HG03066 (cell line): ENCODE results near the gene SLC9A8.

ENCODE experiments used
- ATAC-seq: cut with Tn5 transposase; IDR thresholded peaks from one replicate; pipeline ENCODE4 v1.9.1; 2021; ENCODE audit warnings: low read depth; ENCODE audit not compliant: unreplicated experiment

SLC9A8 gene

DNA sequence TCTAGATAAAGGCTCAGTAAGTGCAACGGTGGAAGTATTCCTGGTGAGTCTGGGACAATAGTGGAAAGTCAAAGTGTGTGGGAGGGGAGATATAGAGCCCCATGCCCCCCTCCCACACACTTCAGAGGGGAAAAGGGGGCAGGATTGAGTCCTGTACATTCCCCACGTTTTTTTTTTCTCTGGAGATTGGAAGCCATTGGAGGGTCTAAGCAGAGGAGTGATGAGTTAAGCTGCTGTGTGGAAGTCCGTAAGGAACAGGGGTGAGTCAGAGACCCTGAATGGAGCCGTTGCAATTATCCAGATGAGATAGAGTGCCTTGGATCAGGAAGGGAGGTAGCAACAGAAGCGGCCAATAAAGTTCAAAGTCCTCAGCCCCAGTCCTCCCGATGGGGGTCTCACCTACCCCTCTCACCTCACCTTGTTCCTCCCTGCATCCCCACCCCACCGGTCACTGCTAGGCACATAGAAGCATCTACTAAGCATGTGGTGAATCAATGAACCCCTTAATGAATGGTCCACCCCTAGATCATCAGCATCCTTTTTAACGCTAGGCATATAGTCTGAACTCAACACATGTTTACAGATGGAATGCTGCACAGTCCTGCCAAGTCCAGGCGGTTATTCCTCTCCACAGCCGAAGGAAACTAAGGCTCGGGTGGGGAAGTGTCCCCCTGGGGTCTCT lies 662 bp upstream of the SLC9A8 start:
- ATAC-seq: no peak

GRCh38 chr20:49813305-49813974 lies 812 bp downstream of the SLC9A8 start:
- ATAC-seq: no peak

DNA sequence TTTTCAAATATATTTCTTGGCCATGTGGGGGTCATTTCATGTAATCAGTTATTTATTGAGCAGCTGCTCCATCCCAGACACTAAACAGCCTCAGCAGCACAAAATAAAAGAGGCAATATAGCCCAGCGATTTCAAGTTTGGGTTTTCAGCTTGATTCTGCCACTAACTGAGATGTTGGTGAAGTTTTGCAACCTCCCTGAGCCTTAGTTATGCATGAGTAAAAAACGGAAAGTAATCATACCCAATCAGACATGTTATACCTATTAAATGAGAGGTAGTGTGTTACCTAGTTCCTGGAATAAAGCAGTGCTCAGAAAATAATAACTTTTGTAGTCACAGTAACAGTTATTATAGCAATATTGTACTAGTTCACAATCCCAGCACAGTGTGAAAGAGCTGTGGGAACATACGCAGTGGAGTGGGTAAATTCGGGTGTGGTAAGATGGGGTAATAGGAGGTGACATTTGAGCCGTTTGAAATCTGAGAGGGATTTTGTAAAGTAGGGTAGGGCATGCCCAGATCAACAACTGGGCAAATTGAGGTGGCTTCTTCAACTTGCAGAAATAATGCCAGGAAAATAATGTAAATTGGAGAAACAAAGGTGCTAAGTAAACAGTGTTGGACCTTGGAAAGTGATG lies 1.5 kb downstream of the SLC9A8 start:
- no peak for ATAC-seq

DNA sequence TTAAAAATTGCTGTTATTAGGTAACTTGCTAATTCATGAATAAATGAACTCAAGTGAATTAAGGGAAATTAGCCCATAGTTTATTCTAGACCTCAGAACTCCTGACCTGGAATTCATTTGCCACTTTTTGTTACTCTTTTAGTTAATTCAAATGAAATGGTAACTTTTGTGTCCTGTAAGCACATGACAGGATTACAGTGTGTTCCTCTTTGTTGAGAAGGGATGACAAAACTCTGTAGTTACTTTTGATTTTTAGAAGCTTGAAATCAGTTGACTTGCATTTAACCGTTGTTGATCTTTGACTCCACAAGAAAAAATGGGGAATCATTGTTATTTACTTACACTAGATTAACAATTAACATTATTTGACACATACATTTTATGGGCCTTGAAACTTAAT lies 6.2 kb downstream of the SLC9A8 start:
- no peak for ATAC-seq

DNA sequence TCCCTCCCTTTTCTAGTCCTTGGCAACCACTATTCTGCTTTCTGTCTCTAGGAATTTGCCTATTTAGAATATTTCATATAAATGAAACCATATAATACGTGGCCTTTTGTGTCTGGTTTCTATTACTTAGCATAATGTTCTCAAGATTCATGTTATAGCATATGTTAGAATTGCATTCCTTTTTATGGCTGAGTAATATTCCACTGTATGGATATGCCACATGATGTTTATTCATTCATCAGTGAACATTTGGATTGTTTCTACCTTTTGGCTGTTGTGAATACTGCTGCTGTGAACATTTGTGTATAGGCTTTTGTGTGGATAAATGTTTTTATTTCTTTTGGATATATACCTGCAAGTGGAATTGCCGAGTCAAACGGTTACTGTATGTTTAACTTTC lies 7.1 kb downstream of the SLC9A8 start:
- no peak for ATAC-seq

DNA sequence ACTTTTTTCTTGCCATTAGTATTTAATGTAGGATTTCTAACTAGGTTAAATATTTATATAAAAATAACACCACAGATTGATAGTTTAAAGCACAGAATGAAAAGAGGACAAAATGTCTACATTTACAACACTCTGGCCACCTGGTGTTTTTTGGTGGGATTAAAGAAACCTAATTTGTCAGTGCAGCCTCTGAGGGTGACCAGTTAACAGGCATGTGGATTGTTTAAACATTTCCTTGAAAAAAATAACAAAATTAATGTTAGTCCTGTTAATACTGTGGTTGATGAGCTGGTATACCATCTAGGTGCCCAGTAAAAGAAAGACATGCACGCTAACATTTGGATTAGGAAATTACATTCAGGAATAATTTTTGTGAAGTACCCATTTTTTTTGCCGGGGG lies 8.8 kb downstream of the SLC9A8 start:
- ATAC-seq: no peak

- ATAC-seq: no peak
These were observed 9.3 kb downstream of the SLC9A8 start for GRCh38 chr20:49821870-49822331.

- ATAC-seq: no peak
These were observed 10.7 kb downstream of the SLC9A8 start for GRCh38 chr20:49823152-49823847.

GRCh38 chr20:49824206-49824605 lies 11.6 kb downstream of the SLC9A8 start:
- no peak for ATAC-seq

- ATAC-seq: no peak
These were observed 12.9 kb downstream of the SLC9A8 start for GRCh38 chr20:49825521-49826033.

GRCh38 chr20:49831022-49831769 lies 18.6 kb downstream of the SLC9A8 start:
- ATAC-seq: no peak

GRCh38 chr20:49831770-49832631 lies 19.4 kb downstream of the SLC9A8 start:
- no peak for ATAC-seq

DNA sequence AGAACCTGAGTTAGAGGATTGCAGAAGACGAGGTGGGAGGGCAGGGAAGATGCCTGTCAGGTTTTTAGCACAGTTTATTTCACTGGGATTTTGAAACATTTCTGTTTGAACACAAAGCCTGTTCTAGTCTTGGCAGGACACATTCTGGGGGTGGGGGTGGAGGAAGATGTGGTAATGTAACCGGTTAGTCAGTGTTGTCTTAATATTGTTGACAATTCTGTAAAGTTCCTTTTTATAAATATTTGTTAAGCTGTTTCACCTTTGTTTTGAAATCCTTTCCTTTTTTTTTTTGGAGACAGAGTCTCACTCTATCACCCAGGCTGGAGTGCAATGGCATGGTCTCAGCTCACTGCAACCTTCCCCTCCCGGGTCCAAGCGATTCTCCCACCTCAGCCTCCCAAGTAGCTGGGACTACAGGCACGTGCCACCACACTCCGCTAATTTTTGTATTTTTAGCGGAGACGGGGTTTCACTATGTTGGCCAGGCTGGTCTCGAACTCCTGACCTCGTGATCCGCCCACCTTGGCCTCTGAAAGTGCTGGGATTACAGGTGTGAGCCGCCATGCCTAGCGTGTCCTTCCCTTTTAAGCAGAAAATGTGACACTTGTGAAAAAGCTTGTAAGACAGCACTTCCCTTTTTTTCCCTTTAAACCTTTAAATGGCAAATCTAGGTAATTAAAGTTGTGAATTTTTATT lies 20.2 kb downstream of the SLC9A8 start:
- no peak for ATAC-seq

DNA sequence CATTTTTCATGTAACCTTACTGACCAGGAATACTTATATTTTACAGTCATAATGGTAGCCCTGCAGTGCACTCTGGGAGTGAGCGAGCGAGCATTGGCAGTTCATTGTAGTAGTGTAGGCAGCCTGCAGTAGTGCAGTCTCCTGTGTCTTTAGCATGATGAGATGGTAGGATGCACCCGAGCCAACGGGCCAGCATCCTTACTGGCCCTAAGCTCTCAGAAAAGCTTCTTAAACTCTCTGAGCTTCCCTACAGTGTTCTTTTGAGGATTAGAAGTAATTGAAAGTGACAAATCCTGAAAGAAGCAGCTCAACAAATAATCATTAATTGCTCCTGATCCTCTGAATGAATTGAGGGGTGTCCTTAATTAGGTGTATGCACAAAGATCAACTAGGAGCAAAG lies 20.9 kb downstream of the SLC9A8 start:
- no peak for ATAC-seq

DNA sequence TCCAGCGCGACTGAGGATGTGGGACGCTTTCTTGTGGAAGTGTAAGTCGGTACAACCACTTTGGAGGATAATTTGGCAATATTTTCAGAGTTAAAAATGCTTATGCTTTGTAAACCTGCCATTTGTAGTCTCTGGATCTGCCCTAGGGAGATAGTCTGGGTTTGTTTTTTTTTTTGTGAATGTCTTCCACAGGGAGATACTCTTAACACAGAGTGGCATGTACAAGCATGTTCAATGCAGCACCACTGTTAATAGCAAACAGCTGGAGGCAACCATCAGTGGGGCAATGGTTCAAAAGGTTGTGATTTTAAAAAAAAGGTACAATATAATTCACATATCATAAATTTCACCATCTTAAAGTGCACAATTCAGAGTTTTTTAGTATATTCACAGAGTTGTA lies 22.4 kb downstream of the SLC9A8 start:
- ATAC-seq: no peak

DNA sequence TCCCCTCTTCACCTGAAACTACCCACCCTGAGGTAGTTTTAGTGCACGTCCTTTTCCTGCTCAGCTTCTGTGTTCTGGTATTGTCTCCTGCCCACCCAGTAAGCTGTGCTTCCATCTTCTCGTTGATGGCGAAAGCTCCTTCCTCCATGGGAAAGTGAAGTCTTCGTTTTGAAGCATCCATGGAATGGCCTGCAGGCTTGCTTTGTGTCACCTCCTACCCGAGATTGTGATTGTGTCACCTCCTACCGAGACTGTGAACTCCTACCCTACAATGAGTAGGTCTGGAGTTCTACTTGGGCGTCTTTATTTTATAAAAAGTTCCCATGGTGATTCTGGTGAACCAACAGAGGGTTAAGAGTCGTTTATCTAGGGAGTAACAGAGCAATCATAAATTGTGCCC lies 25.9 kb downstream of the SLC9A8 start:
- ATAC-seq: no peak

DNA sequence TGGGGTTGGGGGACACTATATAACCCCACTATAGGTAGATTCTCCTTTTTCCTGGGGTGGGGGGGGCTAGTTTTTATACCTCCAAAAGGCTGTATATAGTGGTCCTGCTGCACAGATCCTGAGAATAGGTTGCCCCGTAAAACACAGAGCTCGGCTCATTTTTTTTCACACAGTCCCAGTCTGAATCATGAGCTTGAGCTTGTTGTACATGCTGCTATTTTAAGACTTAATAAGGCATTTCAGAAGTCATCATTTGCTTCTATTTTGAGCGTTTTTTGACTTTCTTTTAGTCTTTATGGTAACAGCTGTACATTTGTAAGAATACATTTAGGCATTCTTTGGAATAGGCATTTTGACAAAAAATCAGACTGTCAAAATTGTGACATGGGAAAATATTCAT lies 30.5 kb downstream of the SLC9A8 start:
- ATAC-seq: no peak

DNA sequence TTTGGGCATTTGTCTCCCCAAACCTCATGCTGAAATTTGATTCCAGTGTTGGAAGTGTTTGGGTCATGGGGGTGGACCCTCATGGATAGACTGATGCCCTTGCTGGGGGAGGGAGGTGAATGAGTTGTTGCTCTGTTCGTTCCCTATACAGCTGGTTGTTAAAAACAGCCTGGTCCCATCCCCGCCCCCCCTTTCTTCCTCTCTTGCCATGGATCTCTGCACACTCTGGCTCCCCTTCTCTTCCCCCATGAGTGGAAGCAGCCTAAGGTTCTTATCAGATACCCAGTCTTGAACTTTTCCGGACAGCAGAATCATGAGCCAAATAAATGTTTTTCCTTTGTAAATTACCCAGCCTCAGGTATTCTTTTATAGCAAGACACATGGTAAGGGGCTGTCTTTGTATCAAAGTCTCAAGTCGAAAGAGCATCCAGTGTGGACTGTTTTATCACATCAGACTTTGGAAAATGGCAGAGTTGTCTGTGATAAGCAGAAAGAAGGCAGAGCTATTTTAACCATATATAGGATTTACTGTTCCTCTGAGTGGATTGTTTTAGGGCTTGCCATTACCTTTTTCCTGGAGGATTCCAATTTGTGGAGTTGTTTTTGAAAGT lies 31.2 kb downstream of the SLC9A8 start:
- ATAC-seq: no peak
